ENCODE results near the gene UBE2N. TPM values are rescaled to one million over a fixed set of nuclear protein-coding genes. Genes with fewer than 3 reads are reported as not detected.
A peak's percentile ranks its signal among the peaks of the same experiment; 100 is the strongest.
"Not testable (repeated sequence)": the region's sequence is repeated elsewhere in the genome, so short reads cannot be mapped to it uniquely, and the experiment has no call there.

Gene UBE2N
- polyA plus RNA-seq, 3 donors from 2014 or later, result 135 to 193 (median 142) TPM

- DNase-seq, result no peak
- Mint-ChIP-seq H3K27me3 (ENCODE audit: low read depth in 3 of 3) (peaks cover 5 to 13% (median 7%) of the 10 kb centered on the region in 3 donors), H3K4me3 (peak overlapping the region in 2 of 5 donors; percentile 0 to 11), H3K9me3 (no peaks in the 10 kb centered on the region), H3K36me3 (no peaks in the 10 kb centered on the region), H3K27ac (peak overlapping the region in 2 of 6 donors; percentile 29 to 45), H3K4me1 (peaks cover 67 to 86% of the 10 kb centered on the region in 2 donors)
Observed at GRCh38 chr12:93438266-93439050, 3.3 kb downstream of the UBE2N start.

- H3K36me3 Mint-ChIP-seq, result no peaks in the 10 kb centered on the region
- no peak overlapping the region for H3K27ac Mint-ChIP-seq
- no peak overlapping the region for H3K4me3 Mint-ChIP-seq
- no peak for DNase-seq
- H3K27me3 Mint-ChIP-seq (ENCODE audit: low read depth in 3 of 3), result peaks cover 0 to 1% (median 0%) of the 10 kb centered on the region in 3 donors
- H3K9me3 Mint-ChIP-seq, result no peaks in the 10 kb centered on the region
- peaks cover 68 to 95% of the 10 kb centered on the region in 2 donors for H3K4me1 Mint-ChIP-seq
Observed at GRCh38 chr12:93434256-93434865, 7.4 kb downstream of the UBE2N start.

- not testable (repeated sequence) for H3K36me3 Mint-ChIP-seq; H3K9me3 Mint-ChIP-seq; H3K4me3 Mint-ChIP-seq; H3K27ac Mint-ChIP-seq; DNase-seq; H3K27me3 Mint-ChIP-seq (ENCODE audit: low read depth in 3 of 3)
- peaks cover 67 to 92% of the 10 kb centered on the region in 2 donors for H3K4me1 Mint-ChIP-seq
Observed at GRCh38 chr12:93432031-93432430, 9.7 kb downstream of the UBE2N start.

GRCh38 chr12:93430280-93430679 is 11.5 kb downstream of the UBE2N start:
- H3K4me3 Mint-ChIP-seq, result no peak overlapping the region
- no peaks in the 10 kb centered on the region for H3K27me3 Mint-ChIP-seq (ENCODE audit: low read depth in 3 of 3)
- H3K4me1 Mint-ChIP-seq, result peaks cover 72 to 92% of the 10 kb centered on the region in 2 donors
- no peaks in the 10 kb centered on the region for H3K36me3 Mint-ChIP-seq
- H3K9me3 Mint-ChIP-seq, result no peaks in the 10 kb centered on the region
- H3K27ac Mint-ChIP-seq, result no peak overlapping the region
- DNase-seq, result no peak

GRCh38 chr12:93429852-93430251 is 11.9 kb downstream of the UBE2N start:
- peaks cover 73 to 92% of the 10 kb centered on the region in 2 donors for H3K4me1 Mint-ChIP-seq
- no peak for DNase-seq
- H3K36me3 Mint-ChIP-seq, result no peaks in the 10 kb centered on the region
- H3K27ac Mint-ChIP-seq, result no peak overlapping the region
- H3K4me3 Mint-ChIP-seq, result no peak overlapping the region
- no peaks in the 10 kb centered on the region for H3K9me3 Mint-ChIP-seq
- no peaks in the 10 kb centered on the region for H3K27me3 Mint-ChIP-seq (ENCODE audit: low read depth in 3 of 3)

- H3K4me3 Mint-ChIP-seq, result no peak overlapping the region
- no peak overlapping the region for H3K27ac Mint-ChIP-seq
Observed at GRCh38 chr12:93429448-93429847, 12.3 kb downstream of the UBE2N start.

GRCh38 chr12:93427779-93428564 is 13.8 kb downstream of the UBE2N start:
- peak overlapping the region in 2 of 6 donors; percentile 10 to 71 for H3K27ac Mint-ChIP-seq
- H3K27me3 Mint-ChIP-seq (ENCODE audit: low read depth in 3 of 3), result no peaks in the 10 kb centered on the region
- H3K4me3 Mint-ChIP-seq, result peak overlapping the region in 2 of 5 donors; percentile 2 to 5
- no peaks in the 10 kb centered on the region for H3K36me3 Mint-ChIP-seq
- no peaks in the 10 kb centered on the region for H3K9me3 Mint-ChIP-seq
- peaks cover 74 to 92% of the 10 kb centered on the region in 2 donors for H3K4me1 Mint-ChIP-seq
- no peak for DNase-seq

More at GRCh38 chr12:93429448-93429847, 12.3 kb downstream of the UBE2N start:
- Mint-ChIP-seq H3K9me3 (no peaks in the 10 kb centered on the region), H3K36me3 (no peaks in the 10 kb centered on the region), H3K4me1 (peaks cover 77 to 92% of the 10 kb centered on the region in 2 donors), H3K27me3 (ENCODE audit: low read depth in 3 of 3) (no peaks in the 10 kb centered on the region)
- no peak for DNase-seq

GRCh38 chr12:93426412-93426805 is 15.3 kb downstream of the UBE2N start:
- peak overlapping the region in 2 of 5 donors; percentile 11 to 24 for H3K4me3 Mint-ChIP-seq
- H3K9me3 Mint-ChIP-seq, result no peaks in the 10 kb centered on the region
- H3K27ac Mint-ChIP-seq, result peak overlapping the region in 5 of 6 donors; percentile 2 to 69 (median 47)
- DNase-seq, result no peak
- H3K36me3 Mint-ChIP-seq, result no peaks in the 10 kb centered on the region
- peaks cover 75 to 93% of the 10 kb centered on the region in 2 donors for H3K4me1 Mint-ChIP-seq
- no peaks in the 10 kb centered on the region for H3K27me3 Mint-ChIP-seq (ENCODE audit: low read depth in 3 of 3)

- Mint-ChIP-seq H3K27ac (peak overlapping the region in 4 of 6 donors; percentile 6 to 69 (median 52)), H3K9me3 (no peaks in the 10 kb centered on the region), H3K36me3 (no peaks in the 10 kb centered on the region)
Observed at GRCh38 chr12:93425736-93426411, 15.9 kb downstream of the UBE2N start.

GRCh38 chr12:93422050-93422449 is 19.7 kb downstream of the UBE2N start:
- H3K27ac Mint-ChIP-seq, result no peak overlapping the region
- DNase-seq, result no peak
- peaks cover 74 to 93% of the 10 kb centered on the region in 2 donors for H3K4me1 Mint-ChIP-seq
- H3K4me3 Mint-ChIP-seq, result no peak overlapping the region
- H3K36me3 Mint-ChIP-seq, result no peaks in the 10 kb centered on the region
- peaks cover 0 to 4% (median 0%) of the 10 kb centered on the region in 3 donors for H3K27me3 Mint-ChIP-seq (ENCODE audit: low read depth in 3 of 3)
- H3K9me3 Mint-ChIP-seq, result no peaks in the 10 kb centered on the region

More at GRCh38 chr12:93425736-93426411, 15.9 kb downstream of the UBE2N start:
- Mint-ChIP-seq H3K27me3 (ENCODE audit: low read depth in 3 of 3) (peaks cover 0 to 2% (median 0%) of the 10 kb centered on the region in 3 donors), H3K4me1 (peaks cover 76 to 93% of the 10 kb centered on the region in 2 donors), H3K4me3 (peak overlapping the region in 2 of 5 donors; percentile 7 to 24)
- DNase-seq, result no peak

GRCh38 chr12:93419388-93420034 is 22.2 kb downstream of the UBE2N start:
- peaks cover 73 to 90% of the 10 kb centered on the region in 2 donors for H3K4me1 Mint-ChIP-seq
- peak; percentile 36 to 52 (median 39) for DNase-seq
- peaks cover 0 to 4% (median 0%) of the 10 kb centered on the region in 3 donors for H3K27me3 Mint-ChIP-seq (ENCODE audit: low read depth in 3 of 3)
- H3K27ac Mint-ChIP-seq, result peak overlapping the region in 3 of 6 donors; percentile 20 to 55 (median 36)
- no peaks in the 10 kb centered on the region for H3K9me3 Mint-ChIP-seq
- H3K4me3 Mint-ChIP-seq, result no peak overlapping the region
- no peaks in the 10 kb centered on the region for H3K36me3 Mint-ChIP-seq

GRCh38 chr12:93417967-93418480 is 23.7 kb downstream of the UBE2N start:
- no peaks in the 10 kb centered on the region for H3K9me3 Mint-ChIP-seq
- H3K27me3 Mint-ChIP-seq (ENCODE audit: low read depth in 3 of 3), result peaks cover 0 to 4% (median 0%) of the 10 kb centered on the region in 3 donors
- no peaks in the 10 kb centered on the region for H3K36me3 Mint-ChIP-seq
- no peak for DNase-seq
- H3K4me3 Mint-ChIP-seq, result no peak overlapping the region
- H3K4me1 Mint-ChIP-seq, result peaks cover 73 to 87% of the 10 kb centered on the region in 2 donors
- peak overlapping the region in 1 of 6 donors; percentile 1 for H3K27ac Mint-ChIP-seq
